Neural progenitor cell (in vitro differentiated cells): ENCODE measurements around the gene RAPGEF2. TPM values are rescaled to one million over a fixed set of nuclear protein-coding genes. Genes with fewer than 3 reads are reported as not detected.

Experiments used
- DNase-seq: peaks from one replicate; pipeline ENCODE4 v3.0.0-alpha.2; 2016; ENCODE audit warnings: low spot score
- H2AFZ ChIP-seq: fragments of 200-600 bp; sonication (generic); replicated peaks from 2 replicates; pipeline ENCODE4 v1.6.1; 2016; ENCODE audit warnings: antibody characterized with exemption
- H3F3A ChIP-seq: fragments of 200-600 bp; sonication (generic); 2 replicates; pipeline ENCODE4 v1.6.1; 2016; ENCODE audit warnings: antibody characterized with exemption, low read depth
- H3K27ac ChIP-seq: fragments of 200-600 bp; sonication (generic); 2 replicates; pipeline ENCODE4 v1.5.1; 2016; ENCODE audit warnings: mild to moderate bottlenecking
- H3K27me3 ChIP-seq: fragments of 200-600 bp; sonication (generic); 2 replicates; pipeline ENCODE4 v1.6.1; 2016; ENCODE audit warnings: mild to moderate bottlenecking, moderate library complexity
- H3K36me3 ChIP-seq: fragments of 200-600 bp; sonication (generic); 2 replicates; pipeline ENCODE4 v1.5.1; 2016
- H3K4me1 ChIP-seq: fragments of 200-600 bp; sonication (generic); 2 replicates; pipeline ENCODE4 v1.6.1; 2016; ENCODE audit warnings: mixed run types
- H3K4me2 ChIP-seq: fragments of 200-600 bp; sonication (generic); 2 replicates; pipeline ENCODE4 v1.6.1; 2016
- H3K4me3 ChIP-seq: fragments of 200-600 bp; sonication (generic); 2 replicates; pipeline ENCODE4 v1.5.1; 2016
- H3K79me2 ChIP-seq: fragments of 200-600 bp; sonication (generic); 2 replicates; pipeline ENCODE4 v1.6.1; 2016; ENCODE audit warnings: low read depth
- H3K9ac ChIP-seq: fragments of 200-600 bp; sonication (generic); 2 replicates; pipeline ENCODE4 v1.6.1; 2016
- H3K9me3 ChIP-seq: fragments of 200-600 bp; sonication (generic); 2 replicates; pipeline ENCODE4 v1.5.1; 2016; ENCODE audit warnings: low read depth
- H4K20me1 ChIP-seq: fragments of 200-600 bp; sonication (generic); 2 replicates; pipeline ENCODE4 v1.6.1; 2016; ENCODE audit warnings: low read depth
- H3K27ac Mint-ChIP-seq: 3 replicates; pipeline ENCODE4 v1.8.0; 2021; ENCODE audit warnings: mixed read lengths
- H3K27me3 Mint-ChIP-seq: 2 replicates; pipeline ENCODE4 v1.8.0; 2022; ENCODE audit warnings: low read depth, mild to moderate bottlenecking, inconsistent platforms, moderate library complexity, mixed read lengths; ENCODE audit not compliant: insufficient read depth
- H3K36me3 Mint-ChIP-seq: 3 replicates; pipeline ENCODE4 v1.8.0; 2021; ENCODE audit warnings: mixed read lengths
- H3K4me1 Mint-ChIP-seq: 3 replicates; pipeline ENCODE4 v1.8.0; 2021; ENCODE audit warnings: mixed read lengths
- H3K4me3 Mint-ChIP-seq: 3 replicates; pipeline ENCODE4 v1.8.0; 2021; ENCODE audit warnings: mild to moderate bottlenecking, moderate library complexity, mixed read lengths
- H3K9me3 Mint-ChIP-seq: 3 replicates; pipeline ENCODE4 v1.8.0; 2020; ENCODE audit warnings: mixed read lengths
- CTCF ChIP-seq: fragments of 200-600 bp; sonication (generic); IDR thresholded peaks from 2 replicates; pipeline ENCODE4 v1.5.1; 2017; ENCODE audit warnings: antibody characterized with exemption, mild to moderate bottlenecking
- EZH2 ChIP-seq: fragments of 200-600 bp; sonication (generic); IDR thresholded peaks from 2 replicates; pipeline ENCODE4 v1.6.1; 2017; ENCODE audit warnings: antibody characterized with exemption, mild to moderate bottlenecking, moderate library complexity
- EZH2phosphoT487 ChIP-seq: fragments of 200-600 bp; sonication (generic); IDR thresholded peaks from 2 replicates; pipeline ENCODE4 v1.6.1; 2017; ENCODE audit warnings: antibody characterized with exemption
- total RNA-seq: library from RNA; depleted of rRNA; stranded (reverse); fragments of >200 nt; gene quantifications from 2 replicates; pipeline ENCODE4 v1.2.3, GENCODE V29; 2015; ENCODE audit warnings: low replicate concordance

Gene RAPGEF2
- total RNA-seq, 1 donor from 2014 or later, result 70.4 TPM

- peaks cover 19% of the 10 kb centered on the region for H4K20me1 ChIP-seq
- no peaks in the 10 kb centered on the region for H3K36me3 ChIP-seq
- Mint-ChIP-seq H3K27ac (no peak overlapping the region), H3K36me3 (peaks cover 3% of the 10 kb centered on the region), H3K27me3 (no peaks in the 10 kb centered on the region), H3K4me1 (peaks cover 3% of the 10 kb centered on the region), H3K9me3 (peaks cover 2% of the 10 kb centered on the region), H3K4me3 (no peak overlapping the region)
- DNase-seq, result no peak
- no peak overlapping the region for H2AFZ ChIP-seq
- TF ChIP-seq EZH2phosphoT487 (no peak), EZH2 (no peak), CTCF (no peak)
- no peaks in the 10 kb centered on the region for H3K27me3 ChIP-seq
- no peaks in the 10 kb centered on the region for H3F3A ChIP-seq
- no peak overlapping the region for H3K9ac ChIP-seq
- no peak overlapping the region for H3K4me3 ChIP-seq
- no peak overlapping the region for H3K27ac ChIP-seq
- H3K4me1 ChIP-seq, result peaks cover 13% of the 10 kb centered on the region
- H3K79me2 ChIP-seq, result peaks cover 94% of the 10 kb centered on the region
- H3K9me3 ChIP-seq, result no peaks in the 10 kb centered on the region
- H3K4me2 ChIP-seq, result no peak overlapping the region
Measured at GRCh38 chr4:159143687-159144086, 40.8 kb downstream of the RAPGEF2 start.

GRCh38 chr4:159144112-159144694, 41.3 kb downstream of the RAPGEF2 start:
- DNase-seq, result no peak
- no peaks in the 10 kb centered on the region for H3K36me3 ChIP-seq
- Mint-ChIP-seq H3K27ac (no peak overlapping the region), H3K9me3 (peaks cover 2% of the 10 kb centered on the region), H3K4me1 (peaks cover 3% of the 10 kb centered on the region), H3K27me3 (no peaks in the 10 kb centered on the region), H3K4me3 (no peak overlapping the region), H3K36me3 (peaks cover 3% of the 10 kb centered on the region)
- H3F3A ChIP-seq, result no peaks in the 10 kb centered on the region
- H4K20me1 ChIP-seq, result peaks cover 16% of the 10 kb centered on the region
- H3K4me3 ChIP-seq, result no peak overlapping the region
- H2AFZ ChIP-seq, result no peak overlapping the region
- no peak overlapping the region for H3K4me2 ChIP-seq
- no peak for TF ChIP-seq EZH2
- no peak for TF ChIP-seq EZH2phosphoT487
- no peak for TF ChIP-seq CTCF
- H3K9me3 ChIP-seq, result no peaks in the 10 kb centered on the region
- H3K9ac ChIP-seq, result no peak overlapping the region
- H3K27ac ChIP-seq, result no peak overlapping the region
- H3K4me1 ChIP-seq, result peaks cover 13% of the 10 kb centered on the region
- no peaks in the 10 kb centered on the region for H3K27me3 ChIP-seq
- H3K79me2 ChIP-seq, result peaks cover 95% of the 10 kb centered on the region

GRCh38 chr4:159145318-159145991, 42.6 kb downstream of the RAPGEF2 start:
- no peak overlapping the region for H3K27ac Mint-ChIP-seq
- H2AFZ ChIP-seq, result no peak overlapping the region
- H3K4me3 ChIP-seq, result no peak overlapping the region
- peaks cover 3% of the 10 kb centered on the region for H3K4me1 Mint-ChIP-seq
- no peak overlapping the region for H3K27ac ChIP-seq
- H3K27me3 Mint-ChIP-seq, result no peaks in the 10 kb centered on the region
- no peaks in the 10 kb centered on the region for H3F3A ChIP-seq
- peaks cover 1% of the 10 kb centered on the region for H3K9me3 Mint-ChIP-seq
- peaks cover 95% of the 10 kb centered on the region for H3K79me2 ChIP-seq
- H3K36me3 Mint-ChIP-seq, result peaks cover 1% of the 10 kb centered on the region
- H3K9ac ChIP-seq, result no peak overlapping the region
- no peak for DNase-seq
- H3K36me3 ChIP-seq, result no peaks in the 10 kb centered on the region
- H3K4me1 ChIP-seq, result peaks cover 9% of the 10 kb centered on the region
- no peak overlapping the region for H3K4me3 Mint-ChIP-seq
- H3K9me3 ChIP-seq, result no peaks in the 10 kb centered on the region
- no peaks in the 10 kb centered on the region for H3K27me3 ChIP-seq
- no peak for TF ChIP-seq EZH2
- H3K4me2 ChIP-seq, result no peak overlapping the region
- peaks cover 10% of the 10 kb centered on the region for H4K20me1 ChIP-seq

- peaks cover 7% of the 10 kb centered on the region for H4K20me1 ChIP-seq
- no peaks in the 10 kb centered on the region for H3K36me3 ChIP-seq
- Mint-ChIP-seq H3K4me3 (no peak overlapping the region), H3K4me1 (peaks cover 3% of the 10 kb centered on the region), H3K27me3 (no peaks in the 10 kb centered on the region), H3K9me3 (no peaks in the 10 kb centered on the region), H3K36me3 (no peaks in the 10 kb centered on the region), H3K27ac (no peak overlapping the region)
- H3F3A ChIP-seq, result no peaks in the 10 kb centered on the region
- no peaks in the 10 kb centered on the region for H3K9me3 ChIP-seq
- H3K4me3 ChIP-seq, result no peak overlapping the region
- H3K9ac ChIP-seq, result no peak overlapping the region
- H2AFZ ChIP-seq, result no peak overlapping the region
- no peak for DNase-seq
- no peak for TF ChIP-seq EZH2
- no peak for TF ChIP-seq CTCF
- TF ChIP-seq EZH2phosphoT487, result no peak
- H3K27ac ChIP-seq, result no peak overlapping the region
- no peak overlapping the region for H3K4me2 ChIP-seq
- no peaks in the 10 kb centered on the region for H3K27me3 ChIP-seq
- H3K4me1 ChIP-seq, result peaks cover 14% of the 10 kb centered on the region
- peaks cover 95% of the 10 kb centered on the region for H3K79me2 ChIP-seq
Measured at GRCh38 chr4:159145992-159146330, 43.1 kb downstream of the RAPGEF2 start.
